Neural cell (in vitro differentiated cells): Measurements from ENCODE around the gene C17orf100. TPM values are rescaled to one million over a fixed set of nuclear protein-coding genes. Genes with fewer than 3 reads are reported as not detected.

ENCODE experiments used
- H2AFZ ChIP-seq: fragments of 200-600, 300-800 bp; sonication (generic), shearing (Covaris generic); 2 replicates; pipeline ENCODE4 v1.6.0; 2014; ENCODE audit warnings: low read depth, mild to moderate bottlenecking, antibody characterized with exemption, low read length, moderate library complexity
- H3F3A ChIP-seq: fragments of 200-600 bp; shearing (Covaris generic); 2 replicates; pipeline ENCODE4 v1.6.1; 2016; ENCODE audit warnings: mild to moderate bottlenecking, moderate library complexity, mixed read lengths, antibody characterized with exemption, low read length; ENCODE audit not compliant: insufficient read depth, poor library complexity, severe bottlenecking
- H3K27ac ChIP-seq: fragments of 200-600, 300-800 bp; sonication (generic), shearing (Covaris generic); 2 replicates; pipeline ENCODE4 v1.5.1; 2014; ENCODE audit warnings: mild to moderate bottlenecking, low read length, moderate library complexity
- H3K27me3 ChIP-seq: fragments of 300-800, 200-600 bp; sonication (generic), shearing (Covaris generic); 2 replicates; pipeline ENCODE4 v1.6.0; 2014; ENCODE audit warnings: mild to moderate bottlenecking, low read depth, low read length, moderate library complexity; ENCODE audit not compliant: insufficient read depth
- H3K36me3 ChIP-seq: fragments of 300-800, 200-600 bp; sonication (generic), shearing (Covaris generic); 2 replicates; pipeline ENCODE4 v1.5.1; 2014; ENCODE audit warnings: mild to moderate bottlenecking, antibody characterized with exemption, low read length, moderate library complexity; ENCODE audit not compliant: insufficient read depth
- H3K4me2 ChIP-seq: fragments of 300-800, 200-600 bp; sonication (generic), shearing (Covaris generic); 2 replicates; pipeline ENCODE4 v1.6.0; 2014; ENCODE audit warnings: mild to moderate bottlenecking, low read length
- H3K4me3 ChIP-seq: fragments of 300-800, 200-600 bp; sonication (generic), shearing (Covaris generic); 2 replicates; pipeline ENCODE4 v1.5.1; 2014; ENCODE audit warnings: mild to moderate bottlenecking, low read length, moderate library complexity
- H3K79me2 ChIP-seq: fragments of 200-600 bp; shearing (Covaris generic); replicated peaks from 2 replicates; pipeline ENCODE4 v1.6.0; 2014; ENCODE audit warnings: mild to moderate bottlenecking, low read length, moderate library complexity; ENCODE audit not compliant: insufficient read depth
- H3K9ac ChIP-seq: fragments of 300-800, 200-600 bp; sonication (generic), shearing (Covaris generic); 2 replicates; pipeline ENCODE4 v1.6.1; 2016; ENCODE audit warnings: mild to moderate bottlenecking, low read length, mixed read lengths
- H3K9me2 ChIP-seq: fragments of 200-600 bp; shearing (Covaris generic); 2 replicates; pipeline ENCODE4 v1.6.1; 2016; ENCODE audit warnings: mild to moderate bottlenecking, low read length, mixed read lengths; ENCODE audit not compliant: insufficient read depth
- H3K9me3 ChIP-seq: fragments of 200-600, 300-800 bp; sonication (generic), shearing (Covaris generic); 2 replicates; pipeline ENCODE4 v1.6.1; 2016; ENCODE audit warnings: mild to moderate bottlenecking, mixed run types, low read length, moderate library complexity, mixed read lengths
- H4K20me1 ChIP-seq: fragments of 200-600 bp; shearing (Covaris generic); 2 replicates; pipeline ENCODE4 v1.6.1; 2016; ENCODE audit warnings: mild to moderate bottlenecking, mixed run types; ENCODE audit not compliant: insufficient read depth
- EP300 ChIP-seq: fragments of 450-650 bp; conservative IDR thresholded peaks from 2 replicates; pipeline ENCODE4 v1.6.1; 2014; ENCODE audit warnings: antibody characterized with exemption, mild to moderate bottlenecking, moderate library complexity; ENCODE audit not compliant: poor library complexity, severe bottlenecking
- EZH2 ChIP-seq: fragments of 200-600, 300-800 bp; shearing (Covaris generic), sonication (generic); IDR thresholded peaks from 2 replicates; pipeline ENCODE4 v1.6.1; 2014; ENCODE audit warnings: antibody characterized with exemption, low read length, borderline replicate concordance, mild to moderate bottlenecking; ENCODE audit not compliant: insufficient read depth, poor library complexity, severe bottlenecking
- MXI1 ChIP-seq: fragments of 450-650 bp; conservative IDR thresholded peaks from 2 replicates; pipeline ENCODE4 v1.6.1; 2014; ENCODE audit warnings: antibody characterized with exemption, mild to moderate bottlenecking; ENCODE audit not compliant: poor library complexity, severe bottlenecking
- POLR2AphosphoS5 ChIP-seq: IDR thresholded peaks from 2 replicates; pipeline ENCODE4 v1.6.1; 2012
- RAD21 ChIP-seq: fragments of 450-650 bp; conservative IDR thresholded peaks from 2 replicates; pipeline ENCODE4 v1.6.1; 2014; ENCODE audit warnings: antibody characterized with exemption, mild to moderate bottlenecking, moderate library complexity
- SMC3 ChIP-seq: fragments of 450-650 bp; conservative IDR thresholded peaks from 2 replicates; pipeline ENCODE4 v1.6.1; 2014; ENCODE audit warnings: antibody characterized with exemption, mild to moderate bottlenecking, moderate library complexity; ENCODE audit not compliant: poor library complexity
- TAF1 ChIP-seq: IDR thresholded peaks from 2 replicates; pipeline ENCODE4 v1.6.1; 2012; ENCODE audit warnings: low read depth
- polyA plus RNA-seq: library from polyadenylated mRNA; depleted of rRNA; stranded (reverse); fragments of >200 nt; gene quantifications from 2 replicates; pipeline ENCODE4 v1.2.3, GENCODE V29; 2014
- TF ChIP-seq, protein P1 (sequence below): IDR thresholded peaks from 2 replicates; pipeline ENCODE4 v1.6.1; 2012; ENCODE audit warnings: borderline replicate concordance
- TF ChIP-seq, protein P2 (sequence below): fragments of 450-650 bp; IDR thresholded peaks from 2 replicates; pipeline ENCODE4 v1.5.1; 2014; ENCODE audit warnings: antibody characterized with exemption, mild to moderate bottlenecking, moderate library complexity; ENCODE audit not compliant: poor library complexity, severe bottlenecking

Gene C17orf100
- polyA plus RNA-seq, 1 donor from 2014 or later = 10.3 TPM

DNA sequence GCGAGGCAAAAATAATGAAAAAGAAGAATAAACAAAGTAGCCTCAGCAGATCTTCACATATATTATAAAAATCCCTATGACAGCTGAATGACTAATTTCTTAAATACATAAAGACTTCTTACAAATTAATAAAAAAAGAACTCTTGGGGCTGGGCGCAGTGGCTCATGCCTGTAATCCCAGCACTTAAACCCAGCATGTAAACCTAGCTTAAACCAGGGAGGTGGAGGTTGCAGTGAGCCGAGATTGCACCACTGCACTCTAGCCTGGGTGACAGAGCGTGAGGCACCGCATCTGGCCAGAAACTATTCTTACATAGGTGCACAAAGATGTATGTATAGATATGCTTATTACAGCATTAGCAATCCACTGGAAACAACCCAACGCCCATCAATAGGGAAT is 27.7 kb downstream of the C17orf100 start:
- H3K36me3 ChIP-seq = no peaks in the 10 kb centered on the region
- no peaks in the 10 kb centered on the region for H3K9me3 ChIP-seq
- no peak overlapping the region for H3K4me2 ChIP-seq
- no peak overlapping the region for H3K9ac ChIP-seq
- H3K9me2 ChIP-seq = no peaks in the 10 kb centered on the region
- no peak overlapping the region for H3K4me3 ChIP-seq
- H3K79me2 ChIP-seq = no peaks in the 10 kb centered on the region
- H2AFZ ChIP-seq = no peak overlapping the region
- H3F3A ChIP-seq = no peaks in the 10 kb centered on the region
- H3K27me3 ChIP-seq = no peaks in the 10 kb centered on the region
- H4K20me1 ChIP-seq = no peaks in the 10 kb centered on the region
- no peak for TF ChIP-seq MXI1
- TF ChIP-seq SMC3 = no peak
- TF ChIP-seq, protein P1, sequence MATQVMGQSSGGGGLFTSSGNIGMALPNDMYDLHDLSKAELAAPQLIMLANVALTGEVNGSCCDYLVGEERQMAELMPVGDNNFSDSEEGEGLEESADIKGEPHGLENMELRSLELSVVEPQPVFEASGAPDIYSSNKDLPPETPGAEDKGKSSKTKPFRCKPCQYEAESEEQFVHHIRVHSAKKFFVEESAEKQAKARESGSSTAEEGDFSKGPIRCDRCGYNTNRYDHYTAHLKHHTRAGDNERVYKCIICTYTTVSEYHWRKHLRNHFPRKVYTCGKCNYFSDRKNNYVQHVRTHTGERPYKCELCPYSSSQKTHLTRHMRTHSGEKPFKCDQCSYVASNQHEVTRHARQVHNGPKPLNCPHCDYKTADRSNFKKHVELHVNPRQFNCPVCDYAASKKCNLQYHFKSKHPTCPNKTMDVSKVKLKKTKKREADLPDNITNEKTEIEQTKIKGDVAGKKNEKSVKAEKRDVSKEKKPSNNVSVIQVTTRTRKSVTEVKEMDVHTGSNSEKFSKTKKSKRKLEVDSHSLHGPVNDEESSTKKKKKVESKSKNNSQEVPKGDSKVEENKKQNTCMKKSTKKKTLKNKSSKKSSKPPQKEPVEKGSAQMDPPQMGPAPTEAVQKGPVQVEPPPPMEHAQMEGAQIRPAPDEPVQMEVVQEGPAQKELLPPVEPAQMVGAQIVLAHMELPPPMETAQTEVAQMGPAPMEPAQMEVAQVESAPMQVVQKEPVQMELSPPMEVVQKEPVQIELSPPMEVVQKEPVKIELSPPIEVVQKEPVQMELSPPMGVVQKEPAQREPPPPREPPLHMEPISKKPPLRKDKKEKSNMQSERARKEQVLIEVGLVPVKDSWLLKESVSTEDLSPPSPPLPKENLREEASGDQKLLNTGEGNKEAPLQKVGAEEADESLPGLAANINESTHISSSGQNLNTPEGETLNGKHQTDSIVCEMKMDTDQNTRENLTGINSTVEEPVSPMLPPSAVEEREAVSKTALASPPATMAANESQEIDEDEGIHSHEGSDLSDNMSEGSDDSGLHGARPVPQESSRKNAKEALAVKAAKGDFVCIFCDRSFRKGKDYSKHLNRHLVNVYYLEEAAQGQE = no peak
- no peak for TF ChIP-seq EP300
- no peak for TF ChIP-seq POLR2AphosphoS5
- TF ChIP-seq RAD21 = no peak
- TF ChIP-seq EZH2 = no peak
- no peak for TF ChIP-seq TAF1
- TF ChIP-seq, protein P2, sequence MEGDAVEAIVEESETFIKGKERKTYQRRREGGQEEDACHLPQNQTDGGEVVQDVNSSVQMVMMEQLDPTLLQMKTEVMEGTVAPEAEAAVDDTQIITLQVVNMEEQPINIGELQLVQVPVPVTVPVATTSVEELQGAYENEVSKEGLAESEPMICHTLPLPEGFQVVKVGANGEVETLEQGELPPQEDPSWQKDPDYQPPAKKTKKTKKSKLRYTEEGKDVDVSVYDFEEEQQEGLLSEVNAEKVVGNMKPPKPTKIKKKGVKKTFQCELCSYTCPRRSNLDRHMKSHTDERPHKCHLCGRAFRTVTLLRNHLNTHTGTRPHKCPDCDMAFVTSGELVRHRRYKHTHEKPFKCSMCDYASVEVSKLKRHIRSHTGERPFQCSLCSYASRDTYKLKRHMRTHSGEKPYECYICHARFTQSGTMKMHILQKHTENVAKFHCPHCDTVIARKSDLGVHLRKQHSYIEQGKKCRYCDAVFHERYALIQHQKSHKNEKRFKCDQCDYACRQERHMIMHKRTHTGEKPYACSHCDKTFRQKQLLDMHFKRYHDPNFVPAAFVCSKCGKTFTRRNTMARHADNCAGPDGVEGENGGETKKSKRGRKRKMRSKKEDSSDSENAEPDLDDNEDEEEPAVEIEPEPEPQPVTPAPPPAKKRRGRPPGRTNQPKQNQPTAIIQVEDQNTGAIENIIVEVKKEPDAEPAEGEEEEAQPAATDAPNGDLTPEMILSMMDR = no peak
- no peak overlapping the region for H3K27ac ChIP-seq

GRCh38 chr17:6681176-6681575 is 29.6 kb downstream of the C17orf100 start:
- H3K9me3 ChIP-seq = no peaks in the 10 kb centered on the region
- no peak overlapping the region for H3K9ac ChIP-seq
- no peaks in the 10 kb centered on the region for H3K9me2 ChIP-seq
- TF ChIP-seq MXI1 = no peak
- no peak overlapping the region for H3K4me2 ChIP-seq
- no peaks in the 10 kb centered on the region for H3K79me2 ChIP-seq
- H3F3A ChIP-seq = no peaks in the 10 kb centered on the region
- no peak overlapping the region for H3K27ac ChIP-seq
- H4K20me1 ChIP-seq = no peaks in the 10 kb centered on the region
- H3K27me3 ChIP-seq = no peaks in the 10 kb centered on the region
- no peak overlapping the region for H2AFZ ChIP-seq
- H3K36me3 ChIP-seq = no peaks in the 10 kb centered on the region
- H3K4me3 ChIP-seq = no peak overlapping the region

- no peak for TF ChIP-seq SMC3
- TF ChIP-seq, protein P1 = no peak
- TF ChIP-seq POLR2AphosphoS5 = no peak
- TF ChIP-seq, protein P2 = no peak
- TF ChIP-seq RAD21 = no peak
- TF ChIP-seq EZH2 = no peak
- TF ChIP-seq EP300 = no peak
- TF ChIP-seq MXI1 = no peak
- TF ChIP-seq TAF1 = no peak
- no peak overlapping the region for H3K4me3 ChIP-seq
- H3F3A ChIP-seq = no peaks in the 10 kb centered on the region
- no peaks in the 10 kb centered on the region for H4K20me1 ChIP-seq
- no peak overlapping the region for H3K27ac ChIP-seq
- no peak overlapping the region for H3K4me2 ChIP-seq
- H3K9me3 ChIP-seq = no peaks in the 10 kb centered on the region
- no peaks in the 10 kb centered on the region for H3K27me3 ChIP-seq
- no peaks in the 10 kb centered on the region for H3K79me2 ChIP-seq
- H2AFZ ChIP-seq = no peak overlapping the region
- no peak overlapping the region for H3K9ac ChIP-seq
- no peaks in the 10 kb centered on the region for H3K36me3 ChIP-seq
- H3K9me2 ChIP-seq = no peaks in the 10 kb centered on the region
Observed at GRCh38 chr17:6681671-6682070, 30.1 kb downstream of the C17orf100 start.
